Measurements from ENCODE around the gene MIDN.

The MIDN gene

DNA sequence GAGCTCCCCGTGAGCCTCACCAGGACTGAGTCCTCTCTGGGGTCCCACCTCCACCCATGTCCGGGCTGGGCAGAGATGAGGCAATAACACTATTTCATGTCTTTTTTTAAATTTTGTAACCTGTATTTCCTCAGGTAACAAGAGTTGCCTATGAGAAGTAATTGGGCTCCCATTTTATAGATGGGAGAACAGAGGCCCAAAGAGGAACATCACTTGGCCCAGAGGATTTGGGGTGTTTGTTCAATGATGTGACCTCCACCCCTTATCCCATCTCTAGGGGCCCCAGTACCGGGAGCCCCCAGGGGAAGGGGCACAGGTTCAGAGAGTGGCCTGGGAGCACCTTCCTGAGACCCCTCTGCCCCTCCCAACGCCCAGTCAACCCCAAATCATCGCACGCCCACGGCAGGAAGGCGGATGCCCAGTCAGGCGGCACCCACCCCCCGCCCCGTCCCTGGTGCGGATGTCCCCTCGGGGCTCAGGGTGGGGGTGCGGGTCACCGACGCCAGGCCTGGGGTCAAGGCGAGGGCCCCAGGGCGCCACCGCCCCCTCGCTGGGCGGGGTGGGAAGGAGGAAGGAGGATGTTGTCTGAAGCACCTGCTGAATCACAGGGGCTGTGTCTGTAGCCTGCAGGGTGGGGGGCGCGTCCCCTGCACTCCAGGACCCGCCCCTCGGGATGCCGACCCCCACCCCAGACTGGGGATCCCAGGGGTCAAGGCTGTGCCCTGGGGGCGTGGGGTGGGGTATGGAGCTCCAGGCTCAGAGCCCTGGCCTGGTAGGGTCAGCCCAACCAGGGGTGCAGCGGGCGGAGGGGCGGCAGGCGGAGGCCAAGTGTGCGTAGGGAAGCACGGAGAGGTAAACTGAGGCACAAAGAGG lies 11.7 kb downstream of the MIDN start:
- DNase-seq: no peak

DNA sequence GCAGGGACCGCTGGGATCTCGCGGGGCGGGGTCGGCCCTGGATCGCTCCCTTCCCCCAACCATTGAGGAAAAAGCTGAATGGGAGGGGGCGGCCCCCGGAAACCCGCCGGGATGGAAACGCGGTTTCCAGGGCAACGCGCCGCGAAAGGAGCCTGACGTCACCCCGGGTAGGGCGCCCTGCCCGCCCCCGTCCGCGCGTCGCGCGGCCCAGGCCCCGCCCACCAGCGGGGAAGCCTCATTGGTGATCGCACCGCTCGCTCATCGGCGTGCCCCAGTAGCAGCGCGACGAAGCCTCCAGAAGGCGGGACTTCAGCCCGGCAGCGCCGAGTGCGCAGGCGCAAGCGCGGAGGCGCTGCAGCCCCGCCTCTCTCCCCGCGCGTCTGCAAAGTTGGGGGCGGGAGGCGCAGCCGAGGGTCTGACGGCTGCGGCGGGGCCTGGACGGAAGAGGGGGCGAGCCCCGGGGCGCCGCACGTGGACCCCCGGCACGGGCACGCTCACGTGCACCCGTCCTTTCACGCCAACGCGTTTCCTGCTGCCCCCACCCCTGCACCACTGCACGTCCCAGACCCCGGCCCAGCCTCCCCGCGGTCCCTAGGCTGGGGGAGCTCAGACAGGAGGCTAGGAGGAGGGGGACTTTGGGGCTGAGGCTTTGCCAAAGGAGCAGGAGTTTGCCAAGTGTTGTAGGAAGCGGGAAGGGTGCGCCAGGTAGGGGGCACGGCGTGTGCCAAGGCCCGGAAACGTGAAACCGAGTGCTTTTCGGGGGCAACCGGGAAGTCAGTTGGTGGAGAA lies 12.6 kb downstream of the MIDN start:
- DNase-seq: peak; percentile 94

DNA sequence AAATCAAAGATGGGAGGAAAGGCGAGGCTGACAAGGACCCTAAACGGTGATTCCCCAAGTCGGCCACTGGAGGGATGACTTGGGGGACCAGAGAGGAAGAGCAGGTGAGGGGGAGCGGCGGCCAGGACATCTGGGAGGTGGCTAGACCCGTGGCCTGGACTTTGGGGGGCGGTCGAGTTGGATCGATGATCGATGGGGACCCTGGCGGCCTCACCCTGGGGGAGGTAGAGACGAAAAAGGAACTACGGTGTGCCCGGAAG lies 13.1 kb downstream of the MIDN start:
- no peak for DNase-seq

DNA sequence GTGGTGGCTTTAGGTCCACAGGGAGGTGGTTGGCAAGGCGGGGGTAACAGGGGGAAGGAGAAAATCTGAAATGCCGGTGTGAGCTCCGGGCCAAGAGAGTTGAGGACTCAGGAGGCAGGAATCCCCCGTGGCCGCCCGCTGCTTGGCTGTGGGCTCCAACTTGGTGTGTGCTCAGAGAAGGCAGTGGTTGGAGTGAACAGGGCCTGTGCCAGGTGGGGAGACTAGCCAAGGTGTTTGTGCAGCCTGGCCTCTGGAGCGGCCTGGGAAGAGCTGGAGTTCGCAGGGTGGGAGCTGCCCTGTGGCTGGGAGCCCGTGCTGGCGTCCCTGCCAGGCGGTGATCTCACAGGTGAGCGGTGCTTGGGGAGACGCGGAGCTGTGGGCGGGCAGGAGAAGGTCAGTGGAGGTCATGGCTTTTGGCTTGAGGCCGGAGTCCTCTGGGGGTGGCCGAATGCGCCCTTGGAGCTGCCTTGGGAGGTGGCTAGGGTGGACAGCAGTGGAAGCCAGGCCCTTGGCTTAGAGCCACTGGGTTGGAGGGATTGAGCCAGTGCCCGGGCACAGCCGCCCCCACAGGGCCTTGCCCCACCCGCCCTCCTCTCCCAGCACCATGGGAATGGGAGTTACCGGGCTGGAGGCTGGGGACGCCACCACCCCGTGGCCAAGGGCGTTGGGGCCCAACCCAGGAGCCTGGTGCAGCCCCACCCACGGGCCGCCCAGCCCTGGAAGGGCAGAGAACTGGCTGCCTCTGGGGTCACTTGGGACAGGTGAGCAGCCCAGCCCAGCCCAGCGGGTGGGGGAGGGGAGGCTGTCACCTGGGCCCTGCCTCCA lies 13.6 kb downstream of the MIDN start:
- no peak for DNase-seq

DNA sequence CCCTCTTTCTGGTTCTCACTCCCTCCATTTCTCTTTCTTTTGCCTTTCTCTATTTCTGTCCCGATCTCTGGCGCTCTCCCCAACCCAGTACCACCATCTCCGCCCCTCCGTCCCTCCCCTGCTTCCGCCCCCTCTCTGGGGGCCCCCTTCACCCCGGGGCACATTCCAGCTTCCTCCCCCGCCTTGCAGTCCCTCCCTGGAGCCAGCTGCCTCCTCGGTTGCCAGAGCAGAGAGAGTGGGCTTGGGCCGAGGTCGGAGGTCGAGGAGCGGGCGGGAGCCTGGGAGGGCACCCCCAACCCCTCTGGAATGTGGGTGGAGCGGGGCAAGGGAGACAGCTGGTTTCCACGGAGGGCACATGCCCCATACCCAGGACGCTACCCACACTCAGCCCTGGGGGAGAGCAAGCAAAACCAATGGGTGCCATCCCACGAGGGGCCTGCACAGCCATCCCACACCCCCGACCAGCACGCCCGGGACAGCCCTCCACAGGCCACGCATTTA lies 14.3 kb downstream of the MIDN start:
- DNase-seq: no peak

DNA sequence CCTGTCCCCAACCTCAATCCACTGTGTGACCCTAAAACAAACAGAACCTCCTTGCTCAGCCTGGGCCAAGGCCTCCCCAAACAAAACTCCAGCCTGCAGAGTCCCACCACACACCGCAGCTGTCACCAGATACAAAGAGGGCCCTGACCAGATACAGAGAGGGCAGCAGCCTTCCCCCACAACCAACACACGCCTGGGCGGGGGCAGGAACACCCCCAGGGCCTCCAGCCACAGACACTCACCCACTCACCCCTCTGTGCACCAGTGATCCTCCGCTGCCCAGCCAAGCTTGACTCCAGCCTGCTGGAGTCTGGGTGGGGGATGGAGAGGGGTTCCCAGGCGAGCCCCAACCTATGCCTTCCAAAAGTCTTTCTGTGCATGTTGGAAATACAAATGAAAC lies 14.8 kb downstream of the MIDN start:
- no peak for DNase-seq

DNA sequence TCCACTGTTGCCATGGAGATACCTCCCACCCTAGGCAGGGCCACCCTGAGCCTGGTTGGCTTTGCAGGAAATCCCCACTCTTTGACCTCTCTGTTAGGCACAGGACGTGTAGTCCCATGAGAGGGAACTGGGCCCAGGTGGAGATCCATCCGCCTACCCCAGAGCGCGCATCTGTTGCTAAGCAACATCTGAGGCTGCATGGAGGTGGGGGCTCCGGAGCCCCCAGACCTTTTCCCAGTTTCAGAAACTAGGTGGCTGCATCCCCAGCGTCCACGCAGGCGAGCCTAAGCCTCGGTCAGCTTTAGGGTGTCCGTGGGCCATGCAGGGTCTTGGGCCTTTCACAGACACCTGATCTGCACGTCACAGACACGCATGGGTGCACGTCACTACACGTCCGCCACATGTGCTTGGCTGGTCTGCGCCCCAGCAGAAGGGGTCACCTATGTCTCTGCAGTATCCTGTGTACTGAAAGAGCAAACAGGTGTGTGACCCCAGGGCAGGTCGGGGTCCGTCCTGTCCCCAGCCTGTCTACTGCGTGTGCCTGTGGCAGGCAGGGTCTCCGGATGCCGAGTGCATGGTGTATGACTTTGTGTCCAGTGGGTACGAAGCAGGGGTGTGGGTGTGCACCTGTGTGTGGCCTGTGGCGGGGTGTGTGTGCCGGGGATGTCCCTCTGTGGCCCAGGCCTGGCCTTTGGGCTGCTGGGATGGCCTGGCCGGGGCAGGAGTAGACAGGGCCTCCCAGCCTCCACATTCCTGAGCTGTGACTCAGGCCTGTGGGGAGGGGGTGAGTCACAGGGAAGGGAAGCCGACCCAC lies 16.6 kb downstream of the MIDN start:
- DNase-seq: no peak

DNA sequence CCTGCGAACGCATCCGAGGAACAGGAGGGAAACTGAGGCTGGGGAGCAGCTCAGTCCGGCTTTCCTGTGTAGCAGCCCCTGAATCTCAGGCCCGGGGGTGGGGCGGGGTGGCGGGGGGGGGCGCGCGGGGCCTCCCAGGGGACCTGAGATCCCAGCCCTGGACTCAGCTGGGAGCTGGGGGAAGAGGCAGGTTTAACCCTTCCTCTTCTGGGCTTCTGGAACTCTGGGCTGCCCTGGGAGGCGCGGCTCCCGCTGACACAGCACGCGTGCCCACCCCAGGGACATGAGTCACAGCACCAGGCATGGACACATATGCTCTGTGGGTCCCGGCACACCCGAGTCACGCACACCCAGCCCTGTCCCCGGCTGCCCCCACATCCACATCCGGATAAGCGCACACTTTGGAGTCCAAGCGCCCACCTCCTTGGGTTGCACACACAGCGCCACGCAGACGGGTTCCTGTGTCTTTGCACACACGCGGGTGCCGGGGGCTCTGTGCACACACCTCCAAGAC lies 17.3 kb downstream of the MIDN start:
- no peak for DNase-seq

DNA sequence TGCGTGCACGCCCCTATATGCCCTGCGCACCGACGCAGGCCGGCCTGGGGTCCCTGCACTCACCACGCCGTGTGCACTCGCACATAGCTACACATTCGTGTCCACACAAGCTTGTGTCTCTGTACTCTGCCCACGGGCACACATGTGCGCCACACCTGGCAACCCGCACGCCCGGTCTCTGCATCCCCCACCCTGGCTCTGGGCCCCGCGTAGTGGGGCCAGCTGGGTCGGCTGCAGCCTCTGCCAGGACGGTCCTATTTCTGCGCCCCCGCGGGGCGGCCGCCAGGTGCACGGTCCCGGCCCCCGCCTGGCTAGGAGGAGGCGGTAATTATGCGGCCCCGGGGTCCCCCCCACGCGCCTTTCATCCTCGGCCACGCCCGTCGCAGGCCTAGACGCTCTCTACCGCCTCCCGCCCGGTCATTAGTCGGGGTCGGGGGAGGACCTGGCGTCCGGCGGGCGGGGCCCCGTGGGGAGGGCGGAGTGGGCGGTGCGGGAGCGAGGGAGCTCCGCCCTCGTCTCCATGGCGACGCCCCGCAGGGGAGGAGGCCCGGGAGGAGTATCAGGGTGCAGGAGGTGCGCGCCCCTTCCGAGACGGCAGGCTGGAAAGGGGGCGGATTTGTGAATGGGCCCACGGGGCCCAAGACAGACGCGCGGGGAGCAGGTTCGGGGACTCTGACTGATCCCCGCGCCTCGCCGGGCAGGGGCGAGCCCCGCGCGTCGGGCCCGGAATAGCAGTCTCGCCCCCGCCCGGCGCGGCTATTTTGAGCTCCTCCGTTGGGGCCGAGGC lies 17.9 kb downstream of the MIDN start:
- peak; percentile 57 for DNase-seq

DNA sequence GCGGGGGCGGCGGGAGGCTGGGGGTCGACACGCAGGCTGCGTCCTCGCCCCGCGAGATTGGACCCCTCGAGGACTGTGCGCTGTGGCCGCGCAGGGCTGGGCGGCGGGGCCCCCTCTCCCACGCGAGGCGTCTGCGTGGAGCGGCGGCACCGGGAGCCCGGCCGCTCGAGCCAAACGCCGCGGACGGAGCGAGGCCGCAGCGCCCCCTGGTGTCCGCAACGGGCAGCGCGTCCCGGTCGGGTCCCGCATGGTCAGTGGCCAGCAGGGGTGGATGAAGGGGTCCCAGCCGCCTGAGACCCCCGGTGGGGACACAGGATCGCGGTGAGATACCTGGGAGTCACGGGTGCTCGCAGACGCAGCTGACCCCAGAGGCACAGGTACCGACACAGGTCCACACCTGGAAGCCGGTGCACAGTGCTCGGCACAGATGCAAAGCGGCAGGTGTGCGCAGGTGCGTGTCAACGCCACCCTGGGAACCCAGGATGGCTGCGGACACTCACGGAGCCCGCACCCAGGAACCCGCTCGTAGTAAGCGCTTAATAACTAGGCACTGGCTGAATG lies 18.6 kb downstream of the MIDN start:
- no peak for DNase-seq

DNA sequence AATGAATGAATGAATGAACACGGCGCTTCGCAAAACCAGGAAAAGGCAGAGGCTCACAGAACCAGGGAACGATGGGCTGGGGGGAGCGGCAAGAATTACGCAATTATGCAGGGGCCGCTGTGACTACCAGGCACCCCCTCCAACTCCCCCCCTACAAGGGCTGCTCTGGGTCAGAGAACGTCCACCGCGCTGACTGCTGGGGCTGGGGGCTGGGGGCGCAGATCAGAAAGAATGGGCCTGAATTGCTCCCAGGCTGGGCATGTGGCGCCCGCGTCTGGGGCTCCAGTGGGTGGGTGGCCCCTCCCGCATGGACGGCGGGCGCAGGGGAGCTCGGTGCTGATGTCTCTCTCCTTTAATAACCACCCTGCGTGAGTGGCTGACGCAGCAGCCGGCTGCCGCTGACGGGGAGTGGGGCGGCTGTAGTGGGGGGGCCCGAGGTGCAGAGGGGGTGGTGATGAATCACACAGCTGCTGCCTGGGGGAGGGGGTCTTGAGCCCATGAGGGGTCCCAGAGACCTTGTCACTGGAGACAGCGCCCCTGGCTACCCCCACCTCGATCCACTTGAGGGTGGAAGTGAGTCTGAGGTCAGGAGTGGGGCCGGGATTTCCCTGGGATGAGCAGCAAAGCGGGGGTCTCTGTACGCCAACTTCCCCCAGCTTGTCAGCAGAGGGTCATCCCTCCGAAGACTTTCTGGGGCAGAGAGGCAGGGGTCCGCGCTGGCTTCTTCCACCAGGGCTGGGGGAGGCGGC lies 19.3 kb downstream of the MIDN start:
- no peak for DNase-seq

DNA sequence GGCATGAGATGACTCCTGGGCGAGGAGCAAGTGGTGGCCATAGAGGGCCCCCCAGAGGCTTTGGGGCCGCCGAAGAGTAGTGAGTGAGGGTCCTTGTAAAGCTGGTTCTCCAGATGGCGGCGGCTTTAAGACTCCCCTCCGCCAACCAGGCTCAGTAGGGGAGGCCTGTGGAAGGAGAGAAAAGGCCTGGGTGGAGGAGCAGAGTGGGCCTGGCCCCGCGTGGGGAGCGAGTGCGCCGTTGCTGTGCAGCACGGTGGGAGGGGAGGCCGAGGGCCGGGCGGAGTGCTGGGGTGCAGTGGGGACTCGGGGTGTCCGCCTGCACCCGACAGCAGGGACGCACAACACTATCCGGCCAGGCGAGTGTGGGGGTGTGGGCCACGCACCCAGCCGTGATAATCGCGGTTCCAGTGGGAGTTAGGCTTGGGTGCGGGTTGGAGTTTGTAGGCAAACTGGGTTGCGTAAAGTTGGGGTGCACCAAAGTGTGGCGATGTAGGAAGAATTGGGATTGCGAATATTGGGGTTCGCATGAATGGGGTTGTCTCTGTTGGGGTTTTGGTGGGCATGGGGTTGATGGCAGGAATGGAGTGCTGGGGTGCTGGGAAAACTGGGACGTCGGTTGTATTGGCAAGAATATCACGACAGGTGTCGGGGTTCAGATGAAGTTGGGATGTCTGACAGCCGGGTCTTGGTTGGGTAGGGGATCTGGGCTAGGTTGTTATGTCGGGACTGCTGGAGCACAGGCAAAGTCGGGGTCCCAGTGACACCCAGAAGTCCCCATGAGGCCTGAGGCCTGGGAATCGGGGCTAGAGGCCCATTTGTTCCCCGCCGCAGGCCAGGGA lies 20.1 kb downstream of the MIDN start:
- no peak for DNase-seq

DNA sequence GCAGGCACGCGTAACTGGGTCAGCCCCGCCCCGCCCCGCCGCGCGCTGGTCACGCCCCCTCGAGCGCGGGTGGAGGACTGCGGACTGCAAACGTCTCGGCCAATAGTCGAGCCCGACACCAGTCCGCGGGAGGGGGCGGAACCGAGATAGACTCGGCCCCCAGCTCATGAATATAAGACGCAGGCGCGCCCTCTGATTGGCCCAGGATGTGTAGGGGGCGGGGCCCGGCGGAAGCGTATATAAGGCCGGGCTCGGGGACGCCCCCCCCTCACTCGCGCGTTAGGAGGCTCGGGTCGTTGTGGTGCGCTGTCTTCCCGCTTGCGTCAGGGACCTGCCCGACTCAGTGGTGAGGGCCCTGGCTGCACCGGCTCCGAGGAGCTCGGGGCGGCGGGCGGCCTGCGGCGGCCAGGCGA lies 20.7 kb downstream of the MIDN start, which contains the start of gene CIRBP:
TSS of gene CIRBP (plus strand) at position 268 of the 413 bp plus-strand sequence. CDS start 1,602 bp downstream, outside the sequence.
- peak; percentile 98 for DNase-seq

DNA sequence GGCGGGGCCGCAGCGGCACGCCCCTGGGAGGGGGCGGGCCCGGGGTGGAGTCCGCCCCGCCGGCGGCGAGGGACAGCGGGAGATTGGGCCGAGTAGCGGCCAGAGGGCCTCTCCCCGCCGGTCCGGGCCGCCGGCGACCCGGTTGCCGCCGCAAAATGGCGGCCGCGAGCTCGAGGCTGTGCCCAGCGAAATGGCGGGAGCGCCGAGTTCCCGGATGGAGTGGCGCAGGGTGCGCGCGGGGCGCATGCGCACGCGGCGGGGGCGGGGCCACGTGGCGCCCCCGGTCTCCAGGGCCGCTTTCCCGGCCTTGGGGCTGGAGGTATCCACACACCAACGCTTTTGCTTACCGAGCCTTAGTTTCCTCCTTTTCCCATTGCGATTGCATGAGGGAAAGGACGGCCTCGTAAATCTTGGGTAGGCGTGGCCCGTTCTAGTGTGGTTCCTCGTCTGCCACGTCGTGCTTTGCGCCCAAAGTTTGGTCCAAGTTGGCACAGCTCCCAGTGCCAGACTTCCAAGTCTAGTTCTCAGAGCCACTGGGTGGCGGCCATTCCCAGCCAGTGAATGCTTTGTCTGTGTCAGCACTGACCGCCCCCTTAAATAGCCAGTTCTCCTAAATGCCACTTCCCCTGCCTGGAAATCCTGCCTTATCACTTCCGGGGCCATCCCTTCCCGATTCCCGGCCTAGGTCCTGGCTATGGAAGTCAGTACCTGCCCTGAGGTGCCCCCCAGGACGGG lies 21.3 kb downstream of the MIDN start:
- DNase-seq: peak; percentile 81

DNA sequence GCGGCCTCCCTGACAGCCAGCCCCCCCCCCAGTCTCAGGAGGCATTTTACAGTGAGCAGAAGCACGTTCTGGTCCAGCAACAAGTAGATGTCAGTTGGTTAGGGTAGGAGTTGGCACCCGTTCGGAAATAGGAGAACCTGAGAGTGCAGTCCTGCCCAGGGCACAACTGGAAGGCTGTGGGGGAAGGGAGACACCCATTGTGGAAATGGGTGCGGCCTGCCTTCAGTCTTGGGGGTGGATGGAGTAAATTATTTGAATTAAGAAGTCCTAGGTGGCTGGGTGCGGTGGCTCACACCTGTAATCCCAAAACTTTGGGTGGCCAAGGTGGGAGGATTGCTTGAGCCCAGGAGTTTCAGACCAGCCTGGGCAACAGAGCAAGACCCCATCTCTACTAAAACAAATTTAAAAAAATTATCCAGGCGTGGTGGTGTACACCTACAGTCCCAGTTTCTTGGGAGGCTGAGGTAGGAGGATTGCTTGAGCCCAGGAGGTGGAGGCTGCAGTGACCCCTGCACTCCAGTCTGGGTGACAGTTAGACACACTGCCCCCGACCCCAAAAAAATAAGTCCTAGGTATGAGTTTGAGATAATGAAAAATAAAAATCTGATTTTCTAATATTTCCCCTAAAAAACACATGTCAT lies 21.9 kb downstream of the MIDN start:
- DNase-seq: no peak

DNA sequence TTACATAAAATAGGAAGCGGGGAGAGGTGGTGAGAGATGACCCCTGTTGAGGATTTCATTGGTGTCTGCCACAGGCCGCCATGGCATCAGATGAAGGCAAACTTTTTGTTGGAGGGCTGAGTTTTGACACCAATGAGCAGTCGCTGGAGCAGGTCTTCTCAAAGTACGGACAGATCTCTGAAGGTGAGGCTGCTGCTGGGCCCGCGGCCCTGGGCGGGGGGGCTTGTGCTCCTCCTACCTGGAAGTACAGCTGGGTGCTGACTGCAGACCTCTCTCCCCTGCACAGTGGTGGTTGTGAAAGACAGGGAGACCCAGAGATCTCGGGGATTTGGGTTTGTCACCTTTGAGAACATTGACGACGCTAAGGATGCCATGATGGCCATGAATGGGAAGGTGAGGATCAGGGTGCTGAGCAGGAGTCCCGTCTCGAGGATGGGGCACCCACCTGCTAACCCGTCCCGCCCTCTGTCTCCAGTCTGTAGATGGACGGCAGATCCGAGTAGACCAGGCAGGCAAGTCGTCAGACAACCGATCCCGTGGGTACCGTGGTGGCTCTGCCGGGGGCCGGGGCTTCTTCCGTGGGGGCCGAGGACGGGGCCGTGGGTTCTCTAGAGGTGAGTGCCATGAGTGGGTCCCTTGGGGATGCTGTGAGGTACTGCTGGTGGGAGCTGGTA lies 22.6 kb downstream of the MIDN start:
- no peak for DNase-seq

All from NCI-H1436 (cell line).